ENCODE data around the gene ZNF414. TPM values are rescaled to one million over a fixed set of nuclear protein-coding genes. Genes with fewer than 3 reads are reported as not detected.
"Not testable (repeated sequence)": the region's sequence is repeated elsewhere in the genome, so short reads cannot be mapped to it uniquely, and the experiment has no call there.

ZNF414 gene
- polyA plus RNA-seq, 1 donor, result 21.6 TPM

GRCh38 chr19:8519388-8519787 is 5.4 kb upstream of the ZNF414 start:
- no peaks in the 10 kb centered on the region for H3K9me3 ChIP-seq (ENCODE audit: control insufficient read depth, low read depth, low read length)
- no peak overlapping the region for H3K27ac ChIP-seq (ENCODE audit: low read length)
- H3K4me3 ChIP-seq (ENCODE audit: low read length), result no peak overlapping the region
- H3K36me3 ChIP-seq (ENCODE audit: control insufficient read depth, insufficient read depth, low read length), result no peaks in the 10 kb centered on the region
- DNase-seq, result no peak
- WGBS (ENCODE audit: insufficient coverage, low lambda C conversion rate), result no CpG with 5 or more reads among the region's 6 CpGs
- H3K27me3 ChIP-seq (ENCODE audit: control insufficient read depth, insufficient read depth, low read length), result no peaks in the 10 kb centered on the region
- H3K4me1 ChIP-seq (ENCODE audit: control insufficient read depth, insufficient read depth, low read length), result peaks cover 18% of the 10 kb centered on the region

GRCh38 chr19:8518536-8518935 is 4.6 kb upstream of the ZNF414 start:
- Histone ChIP-seq H3K27me3 (ENCODE audit: control insufficient read depth, insufficient read depth, low read length) (no peaks in the 10 kb centered on the region), H3K36me3 (ENCODE audit: control insufficient read depth, insufficient read depth, low read length) (no peaks in the 10 kb centered on the region), H3K27ac (ENCODE audit: low read length) (no peak overlapping the region), H3K9me3 (ENCODE audit: control insufficient read depth, low read depth, low read length) (no peaks in the 10 kb centered on the region), H3K4me3 (ENCODE audit: low read length) (no peak overlapping the region), H3K4me1 (ENCODE audit: control insufficient read depth, insufficient read depth, low read length) (peaks cover 20% of the 10 kb centered on the region)
- WGBS (ENCODE audit: insufficient coverage, low lambda C conversion rate), result 100% methylated on average over 1 of the region's 11 CpGs
- no peak for DNase-seq

- no peaks in the 10 kb centered on the region for H3K9me3 ChIP-seq (ENCODE audit: control insufficient read depth, low read depth, low read length)
- peaks cover 27% of the 10 kb centered on the region for H3K4me1 ChIP-seq (ENCODE audit: control insufficient read depth, insufficient read depth, low read length)
- H3K36me3 ChIP-seq (ENCODE audit: control insufficient read depth, insufficient read depth, low read length), result peaks cover 3% of the 10 kb centered on the region
- DNase-seq, result peak in 1 of 2 donors; percentile 31
- no peak overlapping the region for H3K27ac ChIP-seq (ENCODE audit: low read length)
- H3K4me3 ChIP-seq (ENCODE audit: low read length), result no peak overlapping the region
- H3K27me3 ChIP-seq (ENCODE audit: control insufficient read depth, insufficient read depth, low read length), result no peaks in the 10 kb centered on the region
- WGBS (ENCODE audit: insufficient coverage, low lambda C conversion rate), result 90% methylated on average over 2 of the region's 10 CpGs
Measured at GRCh38 chr19:8517551-8518442, 3.8 kb upstream of the ZNF414 start.

GRCh38 chr19:8515317-8515716 is 1.4 kb upstream of the ZNF414 start:
- no CpG with 5 or more reads among the region's 11 CpGs for WGBS (ENCODE audit: insufficient coverage, low lambda C conversion rate)
- Histone ChIP-seq H3K4me1 (ENCODE audit: control insufficient read depth, insufficient read depth, low read length) (peaks cover 19% of the 10 kb centered on the region), H3K27me3 (ENCODE audit: control insufficient read depth, insufficient read depth, low read length) (no peaks in the 10 kb centered on the region), H3K36me3 (ENCODE audit: control insufficient read depth, insufficient read depth, low read length) (peaks cover 14% of the 10 kb centered on the region), H3K4me3 (ENCODE audit: low read length) (no peak overlapping the region), H3K9me3 (ENCODE audit: control insufficient read depth, low read depth, low read length) (peaks cover 3% of the 10 kb centered on the region), H3K27ac (ENCODE audit: low read length) (no peak overlapping the region)
- DNase-seq, result no peak

- DNase-seq, result not testable (repeated sequence)
Measured at GRCh38 chr19:8514505-8515009, 590 bp upstream of the ZNF414 start.

GRCh38 chr19:8513036-8513686 is 806 bp downstream of the ZNF414 start:
- peaks cover 17% of the 10 kb centered on the region for H3K4me1 ChIP-seq (ENCODE audit: control insufficient read depth, insufficient read depth, low read length)
- peaks cover 14% of the 10 kb centered on the region for H3K36me3 ChIP-seq (ENCODE audit: control insufficient read depth, insufficient read depth, low read length)
- WGBS (ENCODE audit: insufficient coverage, low lambda C conversion rate), result no CpG with 5 or more reads among the region's 19 CpGs
- peak overlapping the region; percentile 93 for H3K27ac ChIP-seq (ENCODE audit: low read length)
- peaks cover 3% of the 10 kb centered on the region for H3K9me3 ChIP-seq (ENCODE audit: control insufficient read depth, low read depth, low read length)
- H3K27me3 ChIP-seq (ENCODE audit: control insufficient read depth, insufficient read depth, low read length), result no peaks in the 10 kb centered on the region
- peak overlapping the region; percentile 61 for H3K4me3 ChIP-seq (ENCODE audit: low read length)
- no peak for DNase-seq

More at GRCh38 chr19:8514505-8515009, 590 bp upstream of the ZNF414 start:
- Histone ChIP-seq H3K4me1 (ENCODE audit: control insufficient read depth, insufficient read depth, low read length) (peaks cover 19% of the 10 kb centered on the region), H3K4me3 (ENCODE audit: low read length) (peak overlapping the region; percentile 61), H3K27ac (ENCODE audit: low read length) (peak overlapping the region; percentile 93), H3K36me3 (ENCODE audit: control insufficient read depth, insufficient read depth, low read length) (peaks cover 14% of the 10 kb centered on the region)
- WGBS (ENCODE audit: insufficient coverage, low lambda C conversion rate), result no CpG with 5 or more reads among the region's 21 CpGs
- not testable (repeated sequence) for H3K27me3 ChIP-seq (ENCODE audit: control insufficient read depth, insufficient read depth, low read length); H3K9me3 ChIP-seq (ENCODE audit: control insufficient read depth, low read depth, low read length)

GRCh38 chr19:8512115-8512967 is 1.6 kb downstream of the ZNF414 start:
- peaks cover 3% of the 10 kb centered on the region for H3K9me3 ChIP-seq (ENCODE audit: control insufficient read depth, low read depth, low read length)
- DNase-seq, result peak in 1 of 2 donors; percentile 21
- no peak overlapping the region for H3K4me3 ChIP-seq (ENCODE audit: low read length)
- H3K27ac ChIP-seq (ENCODE audit: low read length), result no peak overlapping the region
- H3K4me1 ChIP-seq (ENCODE audit: control insufficient read depth, insufficient read depth, low read length), result peaks cover 11% of the 10 kb centered on the region
- H3K36me3 ChIP-seq (ENCODE audit: control insufficient read depth, insufficient read depth, low read length), result peaks cover 14% of the 10 kb centered on the region
- WGBS (ENCODE audit: insufficient coverage, low lambda C conversion rate), result no CpG with 5 or more reads among the region's 22 CpGs
- no peaks in the 10 kb centered on the region for H3K27me3 ChIP-seq (ENCODE audit: control insufficient read depth, insufficient read depth, low read length)

GRCh38 chr19:8511573-8512101 is 2.3 kb downstream of the ZNF414 start:
- DNase-seq, result no peak
- H3K27ac ChIP-seq (ENCODE audit: low read length), result no peak overlapping the region
- no CpG with 5 or more reads among the region's 45 CpGs for WGBS (ENCODE audit: insufficient coverage, low lambda C conversion rate)
- peaks cover 3% of the 10 kb centered on the region for H3K9me3 ChIP-seq (ENCODE audit: control insufficient read depth, low read depth, low read length)
- H3K36me3 ChIP-seq (ENCODE audit: control insufficient read depth, insufficient read depth, low read length), result peaks cover 14% of the 10 kb centered on the region
- H3K27me3 ChIP-seq (ENCODE audit: control insufficient read depth, insufficient read depth, low read length), result no peaks in the 10 kb centered on the region
- no peak overlapping the region for H3K4me3 ChIP-seq (ENCODE audit: low read length)
- peaks cover 11% of the 10 kb centered on the region for H3K4me1 ChIP-seq (ENCODE audit: control insufficient read depth, insufficient read depth, low read length)

- no peak for DNase-seq
- peaks cover 14% of the 10 kb centered on the region for H3K36me3 ChIP-seq (ENCODE audit: control insufficient read depth, insufficient read depth, low read length)
- H3K27ac ChIP-seq (ENCODE audit: low read length), result no peak overlapping the region
- no CpG with 5 or more reads among the region's 52 CpGs for WGBS (ENCODE audit: insufficient coverage, low lambda C conversion rate)
- peaks cover 16% of the 10 kb centered on the region for H3K4me1 ChIP-seq (ENCODE audit: control insufficient read depth, insufficient read depth, low read length)
- no peaks in the 10 kb centered on the region for H3K27me3 ChIP-seq (ENCODE audit: control insufficient read depth, insufficient read depth, low read length)
- peaks cover 3% of the 10 kb centered on the region for H3K9me3 ChIP-seq (ENCODE audit: control insufficient read depth, low read depth, low read length)
- no peak overlapping the region for H3K4me3 ChIP-seq (ENCODE audit: low read length)
Measured at GRCh38 chr19:8510589-8511115, 3.3 kb downstream of the ZNF414 start.
